Activated naive CD8-positive, alpha-beta T cell treated with anti-CD3 and anti-CD28 coated beads, Interleukin-2, amount 50 U/mL, for 16 hours (primary cell): ENCODE results near the gene DOCK1.

Experiments used
- DNase-seq: peaks from one replicate; pipeline ENCODE4 v3.0.0-alpha.2; 2020; ENCODE audit warnings: low read depth, low spot score

The DOCK1 gene

GRCh38 chr10:127142136-127142535, 236.9 kb downstream of the DOCK1 start:
- DNase-seq = no peak

- DNase-seq = no peak
These were observed 237.6 kb downstream of the DOCK1 start for GRCh38 chr10:127142856-127143255.

GRCh38 chr10:127145173-127145572, 239.9 kb downstream of the DOCK1 start:
- DNase-seq = no peak

GRCh38 chr10:127146661-127147060, 241.4 kb downstream of the DOCK1 start:
- no peak for DNase-seq

- no peak for DNase-seq
These were observed 243.1 kb downstream of the DOCK1 start for GRCh38 chr10:127148066-127148932.

- DNase-seq = no peak
These were observed 243.6 kb downstream of the DOCK1 start for GRCh38 chr10:127148933-127149220.

GRCh38 chr10:127149501-127150081, 244.4 kb downstream of the DOCK1 start:
- DNase-seq = no peak

GRCh38 chr10:127150136-127150535, 244.9 kb downstream of the DOCK1 start:
- DNase-seq = no peak

GRCh38 chr10:127151541-127151940, 246.3 kb downstream of the DOCK1 start:
- DNase-seq = no peak

GRCh38 chr10:127151981-127152699, 246.9 kb downstream of the DOCK1 start:
- no peak for DNase-seq

GRCh38 chr10:127153181-127153580, 248.0 kb downstream of the DOCK1 start:
- no peak for DNase-seq

- no peak for DNase-seq
These were observed 249.8 kb downstream of the DOCK1 start for GRCh38 chr10:127154831-127155620.

GRCh38 chr10:127157089-127157488, 251.9 kb downstream of the DOCK1 start:
- no peak for DNase-seq

GRCh38 chr10:127157506-127158200, 252.4 kb downstream of the DOCK1 start:
- no peak for DNase-seq

GRCh38 chr10:127158662-127159061, 253.4 kb downstream of the DOCK1 start:
- DNase-seq = no peak

- DNase-seq = no peak
These were observed 254.5 kb downstream of the DOCK1 start for GRCh38 chr10:127159648-127160245.

GRCh38 chr10:127161482-127161881, 256.3 kb downstream of the DOCK1 start:
- DNase-seq = no peak

- DNase-seq = no peak
These were observed 257.6 kb downstream of the DOCK1 start for GRCh38 chr10:127162841-127163240.

- DNase-seq = no peak
These were observed 263.0 kb downstream of the DOCK1 start for GRCh38 chr10:127168261-127168660.

- no peak for DNase-seq
These were observed 269.6 kb downstream of the DOCK1 start for GRCh38 chr10:127174866-127175265.
